Peyer's patch (tissue), 4 donors: ENCODE data around the gene RABGEF1.

ENCODE experiments used
- POLR2A ChIP-seq, 2 donors: fragments of 450-650 bp; IDR thresholded peaks; one replicate each; pipeline ENCODE4 v1.5.1; 2017; ENCODE audit warnings: antibody characterized with exemption in 2 of 2, mild to moderate bottlenecking in 2 of 2, moderate library complexity in 2 of 2
- TF ChIP-seq, protein P1 (sequence below), 6 experiments: fragments of 450-650 bp in 4 of 6; fragments of 200-600 bp in 2 of 6; sonication (generic) in 1 of 6; IDR thresholded peaks; one replicate each; pipeline ENCODE4 v1.5.1; 2017 to 2019; ENCODE audit warnings: antibody characterized with exemption in 6 of 6, mild to moderate bottlenecking in 3 of 6, moderate library complexity in 1 of 6

DNA sequence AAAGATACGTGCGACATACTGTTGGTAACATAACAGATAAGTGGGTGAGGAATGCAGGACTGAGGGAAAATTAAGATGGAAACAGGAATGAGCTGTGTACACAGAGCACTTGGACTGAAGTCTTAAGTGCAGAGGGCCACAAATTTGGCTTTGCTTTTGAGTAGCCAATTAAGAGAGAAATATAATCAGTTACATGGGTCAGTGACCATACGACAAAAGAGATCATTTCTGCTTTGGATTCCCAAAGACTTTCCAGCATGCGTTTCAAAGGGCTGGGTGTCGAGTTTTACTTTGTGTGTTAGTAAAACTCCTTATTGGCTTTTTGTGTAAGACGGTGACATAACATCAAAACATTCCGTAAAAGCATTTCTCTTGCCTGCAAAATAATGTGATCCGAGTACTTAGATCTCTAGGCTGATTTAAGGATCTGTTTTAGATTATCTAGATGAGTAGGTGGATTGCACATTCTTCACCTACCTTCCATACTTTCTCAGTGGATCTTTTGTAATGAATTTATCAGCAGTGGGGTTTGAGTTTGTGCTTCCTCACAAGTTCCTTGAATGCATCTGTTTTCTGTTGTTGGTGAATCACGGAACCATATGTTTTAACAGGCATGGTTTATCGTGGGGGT lies 7.5 kb downstream of the RABGEF1 start:
- TF ChIP-seq POLR2A (IDR thresholded peaks at IDR 0.05), result no peak
- TF ChIP-seq, protein P1, sequence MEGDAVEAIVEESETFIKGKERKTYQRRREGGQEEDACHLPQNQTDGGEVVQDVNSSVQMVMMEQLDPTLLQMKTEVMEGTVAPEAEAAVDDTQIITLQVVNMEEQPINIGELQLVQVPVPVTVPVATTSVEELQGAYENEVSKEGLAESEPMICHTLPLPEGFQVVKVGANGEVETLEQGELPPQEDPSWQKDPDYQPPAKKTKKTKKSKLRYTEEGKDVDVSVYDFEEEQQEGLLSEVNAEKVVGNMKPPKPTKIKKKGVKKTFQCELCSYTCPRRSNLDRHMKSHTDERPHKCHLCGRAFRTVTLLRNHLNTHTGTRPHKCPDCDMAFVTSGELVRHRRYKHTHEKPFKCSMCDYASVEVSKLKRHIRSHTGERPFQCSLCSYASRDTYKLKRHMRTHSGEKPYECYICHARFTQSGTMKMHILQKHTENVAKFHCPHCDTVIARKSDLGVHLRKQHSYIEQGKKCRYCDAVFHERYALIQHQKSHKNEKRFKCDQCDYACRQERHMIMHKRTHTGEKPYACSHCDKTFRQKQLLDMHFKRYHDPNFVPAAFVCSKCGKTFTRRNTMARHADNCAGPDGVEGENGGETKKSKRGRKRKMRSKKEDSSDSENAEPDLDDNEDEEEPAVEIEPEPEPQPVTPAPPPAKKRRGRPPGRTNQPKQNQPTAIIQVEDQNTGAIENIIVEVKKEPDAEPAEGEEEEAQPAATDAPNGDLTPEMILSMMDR (IDR thresholded peaks at IDR 0.05), result no peak
